HCT116 (cell line): ENCODE data around the gene PHC3. TPM values are rescaled to one million over a fixed set of nuclear protein-coding genes. Genes with fewer than 3 reads are reported as not detected.

Experiments
- ATAC-seq: fragments of 200-7000 bp; cut with Tn5 transposase; 2 replicates; pipeline ENCODE4 v1.9.1; 2020; ENCODE audit warnings: mild to moderate bottlenecking, moderate library complexity
- BruUV-seq: library from RNA; stranded (reverse); fragments of 400-500 nt; replicated peaks from 2 replicates; lab custom pipeline; 2021; lab: Mats Ljungman, UMichigan
- CTCF ChIA-PET: fragments of 300-600 bp; sonication (Branson Sonifier 250); formaldehyde crosslinking; loops from one replicate; lab custom pipeline; 2021; ENCODE audit warnings: antibody characterized with exemption; lab: Charles Lee
- POLR2A ChIA-PET: fragments of 300-600, 350-600 bp; sonication (Branson Sonifier 250); formaldehyde crosslinking; loops from one replicate; lab custom pipeline; 2021; ENCODE audit warnings: antibody characterized with exemption; lab: Charles Lee
- RAD21 ChIA-PET, 2 experiments: fragments of 300-600 bp; sonication (Branson Sonifier 250); formaldehyde crosslinking; loops; one replicate each; lab custom pipeline; 2023; ENCODE audit warnings: low total read pairs in 2 of 2; ENCODE audit not compliant: uncharacterized antibody in 2 of 2, unreplicated experiment in 2 of 2, low non-redundant PET in 1 of 2; lab: Charles Lee
- DNase-seq: peaks from one replicate; pipeline ENCODE4 v3.0.0-alpha.2; 2010; ENCODE audit warnings: low read depth, low spot score
- H2AFZ ChIP-seq: fragments of 200-600 bp; shearing (Covaris generic), sonication (generic); 2 replicates; pipeline ENCODE4 v1.6.1; 2017; ENCODE audit warnings: low read depth, mixed run types, mixed read lengths, antibody characterized with exemption, low read length; ENCODE audit not compliant: poor library complexity, severe bottlenecking
- H3K27ac ChIP-seq: 2 replicates; pipeline ENCODE4 v1.5.1; 2012; ENCODE audit warnings: low read depth, low read length
- H3K27me3 ChIP-seq: fragments of 200-600 bp; sonication (generic); 2 replicates; pipeline ENCODE4 v1.6.1; 2016; ENCODE audit warnings: mixed run types, low read length, mixed read lengths; ENCODE audit not compliant: insufficient read depth
- H3K36me3 ChIP-seq, 2 experiments: fragments of 200-500 bp in 1 of 2; fragments of 200-600 bp in 1 of 2; sonication (Bioruptor generic) in 1 of 2; sonication (generic) in 1 of 2; 2 replicates each; pipeline versions ENCODE4 v1.5.1 to v1.6.1; 2014 to 2016; ENCODE audit warnings: low read length in 2 of 2, inconsistent platforms in 1 of 2, mixed read lengths in 1 of 2, mixed run types in 1 of 2; ENCODE audit not compliant: insufficient read depth in 2 of 2, control insufficient read depth in 1 of 2
- H3K4me1 ChIP-seq, 2 experiments: fragments of 200-600 bp in 1 of 2; sonication (generic) in 1 of 2; 2 replicates each; pipeline versions ENCODE4 v1.5.1 to v1.6.1; 2012 to 2017; ENCODE audit warnings: low read length in 2 of 2, inconsistent platforms in 1 of 2, mild to moderate bottlenecking in 1 of 2, mixed read lengths in 1 of 2, mixed run types in 1 of 2, moderate library complexity in 1 of 2; ENCODE audit not compliant: insufficient read depth in 2 of 2, control insufficient read depth in 1 of 2
- H3K4me2 ChIP-seq: fragments of 200-600 bp; sonication (generic); 2 replicates; pipeline ENCODE4 v1.6.1; 2017; ENCODE audit warnings: mixed run types, low read length, mixed read lengths
- H3K4me3 ChIP-seq, 2 experiments: fragments of 200-600 bp in 1 of 2; sonication (generic) in 1 of 2; replicated peaks in 1 of 2; 2 replicates each; pipeline ENCODE4 v1.5.1; 2011 to 2016; ENCODE audit warnings: low read length in 2 of 2, control low read depth in 1 of 2, low read depth in 1 of 2, mild to moderate bottlenecking in 1 of 2, mixed read lengths in 1 of 2, mixed run types in 1 of 2
- H3K79me2 ChIP-seq: fragments of 200-600 bp; sonication (generic); 2 replicates; pipeline ENCODE4 v1.6.1; 2017; ENCODE audit warnings: mild to moderate bottlenecking, mixed run types, low read length, moderate library complexity, mixed read lengths; ENCODE audit not compliant: insufficient read depth
- H3K9ac ChIP-seq: fragments of 200-600 bp; sonication (generic); 2 replicates; pipeline ENCODE4 v1.6.1; 2016; ENCODE audit warnings: low read length, mixed read lengths
- H3K9me2 ChIP-seq: fragments of 200-600 bp; sonication (generic), shearing (Covaris generic); 2 replicates; pipeline ENCODE4 v1.6.1; 2017; ENCODE audit warnings: mixed run types, mild to moderate bottlenecking, moderate library complexity; ENCODE audit not compliant: insufficient read depth
- H3K9me3 ChIP-seq, 2 experiments: fragments of 200-500 bp in 1 of 2; fragments of 200-600 bp in 1 of 2; sonication (Bioruptor generic) in 1 of 2; sonication (generic) in 1 of 2; 2 replicates each; pipeline ENCODE4 v1.6.1; 2014 to 2017; ENCODE audit warnings: low read length in 2 of 2, mixed read lengths in 2 of 2, inconsistent platforms in 1 of 2, low read depth in 1 of 2, mild to moderate bottlenecking in 1 of 2, mixed run types in 1 of 2, moderate library complexity in 1 of 2; ENCODE audit not compliant: control insufficient read depth in 1 of 2, insufficient read depth in 1 of 2
- H4K20me1 ChIP-seq: fragments of 200-600 bp; sonication (generic), shearing (Covaris generic); 2 replicates; pipeline ENCODE4 v1.6.1; 2017; ENCODE audit warnings: mixed run types, mild to moderate bottlenecking, moderate library complexity; ENCODE audit not compliant: insufficient read depth
- CEBPB ChIP-seq: IDR thresholded peaks from 2 replicates; pipeline ENCODE4 v1.6.1; 2012; ENCODE audit warnings: low read depth
- CTCF ChIP-seq, 3 experiments: fragments of 200-600 bp in 1 of 3; sonication (generic) in 1 of 3; IDR thresholded peaks in 2 of 3; conservative IDR thresholded peaks in 1 of 3; 2 replicates each; pipeline ENCODE4 v1.5.1; 2012 to 2017; ENCODE audit warnings: low read depth in 2 of 3, low read length in 2 of 3, antibody characterized with exemption in 1 of 3, borderline replicate concordance in 1 of 3, control low read depth in 1 of 3, mild to moderate bottlenecking in 1 of 3, mixed read lengths in 1 of 3, mixed run types in 1 of 3, moderate library complexity in 1 of 3; ENCODE audit not compliant: insufficient read depth in 1 of 3
- ELF1 ChIP-seq: IDR thresholded peaks from 2 replicates; pipeline ENCODE4 v1.6.1; 2012; ENCODE audit warnings: low read depth, borderline replicate concordance
- FOSL1 ChIP-seq: IDR thresholded peaks from 2 replicates; pipeline ENCODE4 v1.6.1; 2012; ENCODE audit warnings: low read depth
- MAX ChIP-seq: IDR thresholded peaks from 2 replicates; pipeline ENCODE4 v1.6.1; 2012
- REST ChIP-seq: IDR thresholded peaks from 2 replicates; pipeline ENCODE4 v1.6.1; 2012; ENCODE audit warnings: low read depth
- SIN3A ChIP-seq: IDR thresholded peaks from 2 replicates; pipeline ENCODE4 v1.6.1; 2012; ENCODE audit warnings: low read depth
- TCF7L2 ChIP-seq: IDR thresholded peaks from 2 replicates; pipeline ENCODE4 v1.7.0; 2011; ENCODE audit warnings: borderline replicate concordance, inconsistent platforms; ENCODE audit not compliant: insufficient read depth, insufficient read length; ENCODE audit errors: extremely low read depth
- YY1 ChIP-seq: IDR thresholded peaks from 2 replicates; pipeline ENCODE4 v1.6.1; 2011; ENCODE audit warnings: low read length, low read depth, moderate library complexity, mild to moderate bottlenecking; ENCODE audit not compliant: insufficient replicate concordance; ENCODE audit errors: extremely low read depth
- ZBTB33 ChIP-seq: IDR thresholded peaks from 2 replicates; pipeline ENCODE4 v1.6.1; 2011; ENCODE audit warnings: mild to moderate bottlenecking, low read length, moderate library complexity; ENCODE audit not compliant: insufficient replicate concordance; ENCODE audit errors: extremely low read depth
- intact Hi-C: fragments of 100-400 bp; cut with micrococcal nuclease; formaldehyde crosslinking; loops from 2 replicates; pipeline ENCODE4 v1.10.0; 2022
- total RNA-seq: library from RNA; stranded (reverse); gene quantifications from one replicate; pipeline ENCODE4 v1.2.1, GENCODE V29; 2021; ENCODE audit not compliant: unreplicated experiment

PHC3 gene
- total RNA-seq, 1 experiment from 2014 or later = 40.1 TPM

DNA sequence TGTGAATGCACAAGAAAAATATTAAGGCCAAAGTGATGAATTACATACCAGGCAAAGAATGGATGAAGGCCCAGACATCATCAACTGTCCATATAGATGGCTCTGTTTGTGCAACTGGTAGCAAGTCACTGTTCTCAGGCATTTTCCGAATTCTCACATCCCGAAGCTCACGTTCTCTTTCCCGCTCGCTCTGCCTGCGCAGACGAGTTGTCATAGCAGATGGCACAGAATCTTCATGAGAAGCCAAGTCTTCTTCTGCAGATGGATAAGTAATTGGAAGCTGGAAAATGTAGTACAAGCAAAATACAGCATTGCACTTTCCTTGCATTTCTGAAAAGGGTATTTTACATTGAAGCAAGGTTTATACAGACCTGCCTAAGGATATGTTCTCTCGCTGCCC lies 79.1 kb downstream of the PHC3 start:
- no peaks in the 10 kb centered on the region for H3K9me3 ChIP-seq
- no peak for DNase-seq
- H3K4me1 ChIP-seq = no peaks in the 10 kb centered on the region
- POLR2A ChIA-PET = no interaction called here
- H4K20me1 ChIP-seq = 0 out of 2 replicates have a peak, but pooled peaks cover 4% of the 10 kb centered on the region
- no peak overlapping the region for H2AFZ ChIP-seq
- TF ChIP-seq REST (no peak), SIN3A (no peak), YY1 (no peak), ELF1 (no peak)
- TF ChIP-seq, all 23 proteins: peak for 0
- ATAC-seq = no peak
- CTCF ChIA-PET = no interaction called here
- no peaks in the 10 kb centered on the region for H3K9me2 ChIP-seq
- H3K9ac ChIP-seq = no peak overlapping the region
- no peaks in the 10 kb centered on the region for H3K27me3 ChIP-seq
- no peak overlapping the region for H3K4me3 ChIP-seq
- peaks cover 19 to 20% of the 10 kb centered on the region in 2 experiments for H3K36me3 ChIP-seq
- intact Hi-C loops = no loop called here
- no peak overlapping the region for H3K27ac ChIP-seq
- no TSS peak for BruUV-seq
- no peak overlapping the region for H3K4me2 ChIP-seq
- RAD21 ChIA-PET = no interaction called here
- H3K79me2 ChIP-seq = no peaks in the 10 kb centered on the region

GRCh38 chr3:170100944-170101343 lies 80.6 kb downstream of the PHC3 start:
- no peak for ATAC-seq
- TF ChIP-seq CEBPB = no peak
- no peak for TF ChIP-seq FOSL1
- no peak for TF ChIP-seq SIN3A
- no peak for TF ChIP-seq CTCF (IDR thresholded peaks at IDR 0.05 in 2 of 3, conservative IDR thresholded peaks at IDR 0.05 in 1 of 3; ENCODE audit: borderline replicate concordance in 1 of 3, insufficient read depth in 1 of 3, low read depth in 2 of 3, low read length in 2 of 3)
- no peak for TF ChIP-seq TCF7L2
- TF ChIP-seq ZBTB33 = no peak
- TF ChIP-seq MAX = no peak
- no peak for TF ChIP-seq ELF1
- no peak for TF ChIP-seq YY1

More at GRCh38 chr3:170100944-170101343, 80.6 kb downstream of the PHC3 start:
- Histone ChIP-seq H2AFZ (no peak overlapping the region), H3K9me3 (no peaks in the 10 kb centered on the region), H3K4me2 (no peak overlapping the region), H3K9me2 (no peaks in the 10 kb centered on the region), H3K4me1 (no peaks in the 10 kb centered on the region), H3K36me3 (peaks cover 26 to 32% of the 10 kb centered on the region in 2 experiments), H3K9ac (no peak overlapping the region), H3K79me2 (no peaks in the 10 kb centered on the region), H3K27ac (no peak overlapping the region), H4K20me1 (peaks cover 4% of the 10 kb centered on the region; the same call in 1 of the 2 replicates), H3K4me3 (no peak overlapping the region), H3K27me3 (no peaks in the 10 kb centered on the region)
- no TSS peak for BruUV-seq
- CTCF ChIA-PET = interaction anchor here (1.0 kb wide), 1 partner anchor 21 kb away, joined by 3 read pairs; no protein-coding TSS in a partner anchor
- intact Hi-C loops = no loop called here
- no peak for DNase-seq
- POLR2A ChIA-PET = no interaction called here
- RAD21 ChIA-PET = no interaction called here
